ENCODE results near the gene DTNB.

Gene DTNB

GRCh38 chr2:25692143-25692542, 18.8 kb upstream of the DTNB start (continued):
- TF ChIP-seq ZFP37 (tag by site-specific recombination; IDR thresholded peaks at IDR 0.05), result no peak
- no peak for TF ChIP-seq ZNF433 (tag by site-specific recombination; IDR thresholded peaks at IDR 0.05; ENCODE audit: low read depth)
- no peak for TF ChIP-seq ZNF600 (tag by site-specific recombination; IDR thresholded peaks at IDR 0.05)

- no peak overlapping the region for H3K27ac ChIP-seq (ENCODE audit: extremely low read depth, low read depth, low read length)
- H3K9me3 ChIP-seq (ENCODE audit: control insufficient read depth, insufficient read depth, low read depth, low read length), result no peaks in the 10 kb centered on the region
- POLR2A ChIA-PET, result no interaction called here
- H3K4me3 ChIP-seq (ENCODE audit: low read depth, low read length), result no peak overlapping the region
- TF ChIP-seq ZBTB17 (tag by site-specific recombination; IDR thresholded peaks at IDR 0.05) (peak; percentile 67), ZNF701 (tag by site-specific recombination; IDR thresholded peaks at IDR 0.05) (no peak), ZFHX2 (tag by site-specific recombination; conservative IDR thresholded peaks at IDR 0.05) (peak; percentile 28), ZNF335 (tag by site-specific recombination; conservative IDR thresholded peaks at IDR 0.05) (peak; percentile 47; the same call in 1 of the 2 replicates), GLIS1 (tag by site-specific recombination; IDR thresholded peaks at IDR 0.05) (peak; percentile 79), GLI4 (tag by site-specific recombination; IDR thresholded peaks at IDR 0.05) (no peak)
- no peaks in the 10 kb centered on the region for H3K4me1 ChIP-seq (ENCODE audit: control insufficient read depth, insufficient read depth, low read length)
- H3K36me3 ChIP-seq (ENCODE audit: control insufficient read depth in 2 of 2, insufficient read depth in 1 of 2, low read length in 2 of 2), result no peaks in the 10 kb centered on the region
- CTCF ChIA-PET, result interaction anchor here (1.0 to 8.3 kb wide), 3 partner anchors 9 to 83 kb away, joined by 3 to 54 read pairs (median 10); no protein-coding TSS in a partner anchor
Observed at GRCh38 chr2:25690058-25690457, 16.7 kb upstream of the DTNB start.

- Histone ChIP-seq H3K27ac (ENCODE audit: extremely low read depth, low read depth, low read length) (no peak overlapping the region), H3K4me1 (ENCODE audit: control insufficient read depth, insufficient read depth, low read length) (peaks cover 7% of the 10 kb centered on the region), H3K4me3 (ENCODE audit: low read depth, low read length) (no peak overlapping the region), H3K36me3 (ENCODE audit: control insufficient read depth in 2 of 2, insufficient read depth in 1 of 2, low read length in 2 of 2) (no peaks in the 10 kb centered on the region), H3K9me3 (ENCODE audit: control insufficient read depth, insufficient read depth, low read depth, low read length) (no peaks in the 10 kb centered on the region)
- TF ChIP-seq ZNF362 (tag by site-specific recombination; IDR thresholded peaks at IDR 0.05), result no peak
- POLR2A ChIA-PET, result no interaction called here
- CTCF ChIA-PET, result interaction anchor here (0.6 to 8.3 kb wide), 3 partner anchors 12 to 263 kb away, joined by 3 to 54 read pairs (median 3); no protein-coding TSS in a partner anchor
Observed at GRCh38 chr2:25688236-25688635, 14.9 kb upstream of the DTNB start.

- Histone ChIP-seq H3K36me3 (ENCODE audit: control insufficient read depth in 2 of 2, insufficient read depth in 1 of 2, low read length in 2 of 2) (no peaks in the 10 kb centered on the region), H3K4me3 (ENCODE audit: low read depth, low read length) (no peak overlapping the region), H3K27ac (ENCODE audit: extremely low read depth, low read depth, low read length) (no peak overlapping the region), H3K9me3 (ENCODE audit: control insufficient read depth, insufficient read depth, low read depth, low read length) (no peaks in the 10 kb centered on the region), H3K4me1 (ENCODE audit: control insufficient read depth, insufficient read depth, low read length) (peaks cover 7% of the 10 kb centered on the region)
- CTCF ChIA-PET, result interaction anchor here (0.6 to 8.3 kb wide), 4 partner anchors 14 to 82 kb away, joined by 3 to 54 read pairs (median 7); no protein-coding TSS in a partner anchor
- TF ChIP-seq ZNF138 (tag by site-specific recombination; IDR thresholded peaks at IDR 0.05; ENCODE audit: borderline replicate concordance) (no peak), ZNF140 (tag by site-specific recombination; IDR thresholded peaks at IDR 0.05) (no peak), ZFP69B (tag by site-specific recombination; IDR thresholded peaks at IDR 0.05) (no peak)
- POLR2A ChIA-PET, result interaction anchor here (1.3 kb wide), 1 partner anchor 12 kb away, joined by 3 read pairs; the partner anchor contains the start of gene DTNB
Observed at GRCh38 chr2:25685741-25686140, 12.4 kb upstream of the DTNB start.

- ChIA-PET CTCF (interaction anchor here (1.0 to 8.3 kb wide), 3 partner anchors 15 to 81 kb away, joined by 4 to 54 read pairs (median 10); no protein-coding TSS in a partner anchor), POLR2A (interaction anchor here (1.3 kb wide), 1 partner anchor 11 kb away, joined by 3 read pairs; the partner anchor contains the start of gene DTNB)
- H3K4me1 ChIP-seq (ENCODE audit: control insufficient read depth, insufficient read depth, low read length), result peaks cover 7% of the 10 kb centered on the region
- H3K36me3 ChIP-seq (ENCODE audit: control insufficient read depth in 2 of 2, insufficient read depth in 1 of 2, low read length in 2 of 2), result no peaks in the 10 kb centered on the region
- H3K9me3 ChIP-seq (ENCODE audit: control insufficient read depth, insufficient read depth, low read depth, low read length), result no peaks in the 10 kb centered on the region
- no peak overlapping the region for H3K4me3 ChIP-seq (ENCODE audit: low read depth, low read length)
- H3K27ac ChIP-seq (ENCODE audit: extremely low read depth, low read depth, low read length), result no peak overlapping the region
- no peak for TF ChIP-seq REST (tag by site-specific recombination; IDR thresholded peaks at IDR 0.05)
- no peak for TF ChIP-seq ZNF639 (tag by site-specific recombination; IDR thresholded peaks at IDR 0.05)
- TF ChIP-seq ELK4 (IDR thresholded peaks at IDR 0.05; ENCODE audit: borderline replicate concordance, low read depth, low read length), result no peak
- no peak for TF ChIP-seq ZNF138 (tag by site-specific recombination; IDR thresholded peaks at IDR 0.05; ENCODE audit: borderline replicate concordance)
- no peak for TF ChIP-seq KLF7 (tag by site-specific recombination; IDR thresholded peaks at IDR 0.05; ENCODE audit: borderline replicate concordance)
- peak; percentile 65 for TF ChIP-seq GLIS1 (tag by site-specific recombination; IDR thresholded peaks at IDR 0.05)
Observed at GRCh38 chr2:25684577-25685473, 11.4 kb upstream of the DTNB start.
